HEK293 (cell line): Measurements from ENCODE around the gene SIL1.

Experiments used
- CTCF ChIA-PET: fragments of 350-600 bp; formaldehyde crosslinking; extraction: SDS; loops from one replicate; lab custom pipeline; 2021; ENCODE audit warnings: antibody characterized with exemption; lab: Yijun Ruan, JAX
- POLR2A ChIA-PET: fragments of 300-600 bp; formaldehyde crosslinking; extraction: SDS; loops from one replicate; lab custom pipeline; 2020; ENCODE audit warnings: antibody characterized with exemption, inconsistent platforms; lab: Yijun Ruan, JAX
- H3K27ac ChIP-seq: fragments of 200-500 bp; sonication (Bioruptor generic); 2 replicates; pipeline ENCODE4 v1.5.1; 2014; ENCODE audit warnings: low read depth, low read length, control low read depth, inconsistent platforms; ENCODE audit errors: extremely low read depth
- H3K36me3 ChIP-seq, 2 experiments: fragments of 200-500 bp in 1 of 2; sonication (Bioruptor generic) in 1 of 2; 1 replicate in 1 of 2; 2 replicates in 1 of 2; pipeline ENCODE4 v1.5.1; 2014 to 2017; ENCODE audit warnings: inconsistent platforms in 2 of 2, low read length in 2 of 2; ENCODE audit not compliant: control insufficient read depth in 2 of 2, insufficient read depth in 1 of 2
- H3K4me1 ChIP-seq: fragments of 200-500 bp; sonication (Bioruptor generic); 2 replicates; pipeline ENCODE4 v1.5.1; 2014; ENCODE audit warnings: mild to moderate bottlenecking, low read length, inconsistent platforms; ENCODE audit not compliant: control insufficient read depth, insufficient read depth
- H3K4me3 ChIP-seq: 2 replicates; pipeline ENCODE4 v1.5.1; 2011; ENCODE audit warnings: low read depth, mild to moderate bottlenecking, control low read depth, low read length, moderate library complexity
- H3K9me3 ChIP-seq: fragments of 200-500 bp; sonication (Bioruptor generic); 2 replicates; pipeline ENCODE4 v1.5.1; 2014; ENCODE audit warnings: low read depth, low read length, inconsistent platforms; ENCODE audit not compliant: control insufficient read depth, insufficient read depth
- BCL11A ChIP-seq: fragments of 450-650 bp; formaldehyde crosslinking; IDR thresholded peaks from 2 replicates; pipeline ENCODE4 v1.5.1; 2016; ENCODE audit warnings: low read depth, missing biosample characterization, missing genetic modification characterization
- INSM2 ChIP-seq: fragments of 450-650 bp; formaldehyde crosslinking; IDR thresholded peaks from 2 replicates; pipeline ENCODE4 v1.5.1; 2016; ENCODE audit warnings: missing biosample characterization, missing genetic modification characterization
- KLF1 ChIP-seq: fragments of 450-650 bp; formaldehyde crosslinking; IDR thresholded peaks from 2 replicates; pipeline ENCODE4 v1.5.1; 2016; ENCODE audit warnings: missing biosample characterization, missing genetic modification characterization
- OSR2 ChIP-seq: fragments of 450-650 bp; formaldehyde crosslinking; IDR thresholded peaks from 2 replicates; pipeline ENCODE4 v1.5.1; 2016; ENCODE audit warnings: missing biosample characterization, missing genetic modification characterization
- ZBTB10 ChIP-seq: fragments of 450-650 bp; formaldehyde crosslinking; IDR thresholded peaks from 2 replicates; pipeline ENCODE4 v1.5.1; 2016; ENCODE audit warnings: missing biosample characterization, missing genetic modification characterization
- ZBTB26 ChIP-seq: fragments of 450-650 bp; formaldehyde crosslinking; optimal IDR thresholded peaks from 2 replicates; pipeline ENCODE3; 2016; ENCODE audit warnings: missing biosample characterization, mild to moderate bottlenecking, missing genetic modification characterization
- ZEB2 ChIP-seq: fragments of 450-650 bp; formaldehyde crosslinking; IDR thresholded peaks from 2 replicates; pipeline ENCODE4 v1.5.1; 2016; ENCODE audit warnings: missing biosample characterization, missing genetic modification characterization
- ZNF202 ChIP-seq: fragments of 450-650 bp; formaldehyde crosslinking; IDR thresholded peaks from 2 replicates; pipeline ENCODE4 v1.5.1; 2016; ENCODE audit warnings: missing biosample characterization, missing genetic modification characterization, borderline replicate concordance
- ZNF214 ChIP-seq: fragments of 450-650 bp; formaldehyde crosslinking; IDR thresholded peaks from 2 replicates; pipeline ENCODE4 v1.5.1; 2017; ENCODE audit warnings: missing biosample characterization, mild to moderate bottlenecking, missing genetic modification characterization, borderline replicate concordance
- ZNF239 ChIP-seq: fragments of 450-650 bp; formaldehyde crosslinking; IDR thresholded peaks from 2 replicates; pipeline ENCODE4 v1.5.1; 2016; ENCODE audit warnings: missing biosample characterization, missing genetic modification characterization
- ZNF37A ChIP-seq: fragments of 450-650 bp; IDR thresholded peaks from 2 replicates; pipeline ENCODE4 v1.5.1; 2018; ENCODE audit warnings: missing biosample characterization, missing genetic modification characterization
- ZNF433 ChIP-seq: fragments of 450-650 bp; formaldehyde crosslinking; IDR thresholded peaks from 2 replicates; pipeline ENCODE4 v1.5.1; 2016; ENCODE audit warnings: missing biosample characterization, missing genetic modification characterization, low read depth
- ZNF473 ChIP-seq: fragments of 450-650 bp; formaldehyde crosslinking; IDR thresholded peaks from 2 replicates; pipeline ENCODE4 v1.5.1; 2017; ENCODE audit warnings: missing biosample characterization, missing genetic modification characterization
- ZNF514 ChIP-seq: fragments of 450-650 bp; formaldehyde crosslinking; IDR thresholded peaks from 2 replicates; pipeline ENCODE4 v1.5.1; 2016; ENCODE audit warnings: missing biosample characterization, missing genetic modification characterization
- ZNF571 ChIP-seq: fragments of 450-650 bp; formaldehyde crosslinking; IDR thresholded peaks from 2 replicates; pipeline ENCODE4 v1.5.0; 2017; ENCODE audit warnings: missing biosample characterization, missing genetic modification characterization
- ZNF596 ChIP-seq: fragments of 450-650 bp; IDR thresholded peaks from 2 replicates; pipeline ENCODE4 v1.5.0; 2018; ENCODE audit warnings: missing biosample characterization, mild to moderate bottlenecking, missing genetic modification characterization, moderate library complexity
- ZNF623 ChIP-seq: fragments of 450-650 bp; formaldehyde crosslinking; IDR thresholded peaks from 2 replicates; pipeline ENCODE4 v1.5.1; 2016; ENCODE audit warnings: missing biosample characterization, missing genetic modification characterization
- ZNF660 ChIP-seq: fragments of 450-650 bp; IDR thresholded peaks from 2 replicates; pipeline ENCODE4 v1.5.1; 2018; ENCODE audit warnings: missing biosample characterization, mild to moderate bottlenecking, missing genetic modification characterization
- ZNF791 ChIP-seq: fragments of 450-650 bp; formaldehyde crosslinking; IDR thresholded peaks from 2 replicates; pipeline ENCODE4 v1.5.1; 2016; ENCODE audit warnings: missing biosample characterization, missing genetic modification characterization

The SIL1 gene

GRCh38 chr5:138999674-139000073 lies 198.5 kb downstream of the SIL1 start (continued):
- no peak for TF ChIP-seq ZNF239
- TF ChIP-seq KLF1 (tag by site-specific recombination) = no peak
- no peak for TF ChIP-seq ZNF37A (tag by site-specific recombination)
- no peak for TF ChIP-seq ZNF571
- TF ChIP-seq, all 188 proteins: peak for 0

GRCh38 chr5:138998521-138998920 lies 199.6 kb downstream of the SIL1 start:
- CTCF ChIA-PET = no interaction called here
- no peak overlapping the region for H3K4me3 ChIP-seq
- H3K36me3 ChIP-seq = no peaks in the 10 kb centered on the region; a peak in 1 of 3 replicates
- no peak overlapping the region for H3K27ac ChIP-seq
- POLR2A ChIA-PET = no interaction called here
- H3K4me1 ChIP-seq = no peaks in the 10 kb centered on the region
- no peaks in the 10 kb centered on the region for H3K9me3 ChIP-seq
- TF ChIP-seq INSM2 (tag by site-specific recombination) (no peak), ZNF514 (tag by site-specific recombination) (no peak)

GRCh38 chr5:138996120-138996519 lies 202.0 kb downstream of the SIL1 start:
- TF ChIP-seq ZNF214 (tag by site-specific recombination) = no peak
- TF ChIP-seq ZEB2 (tag by site-specific recombination) = no peak
- TF ChIP-seq ZBTB10 = no peak
- no peak for TF ChIP-seq ZNF791 (tag by site-specific recombination)
- TF ChIP-seq ZNF660 (tag by site-specific recombination) = no peak
- no peak for TF ChIP-seq ZNF202
- TF ChIP-seq BCL11A (tag by site-specific recombination) = no peak
- TF ChIP-seq ZNF433 = no peak
- no peak for TF ChIP-seq ZBTB26 (tag by site-specific recombination)
- TF ChIP-seq ZNF37A (tag by site-specific recombination) = no peak
- no peak for TF ChIP-seq ZNF596 (tag by site-specific recombination)
- no peak for TF ChIP-seq OSR2 (tag by site-specific recombination)
- no peak for TF ChIP-seq ZNF623
- TF ChIP-seq ZNF473 (tag by site-specific recombination) = no peak
- ChIA-PET CTCF (no interaction called here), POLR2A (interaction anchor here (0.7 kb wide), 1 partner anchor 51 kb away, joined by 9 read pairs; no protein-coding TSS in a partner anchor)
- no peaks in the 10 kb centered on the region for H3K9me3 ChIP-seq
- no peaks in the 10 kb centered on the region for H3K36me3 ChIP-seq
- no peak overlapping the region for H3K27ac ChIP-seq
- no peak overlapping the region for H3K4me3 ChIP-seq
- no peaks in the 10 kb centered on the region for H3K4me1 ChIP-seq
